NCI-H2196 (cell line): ENCODE data around the gene WARS2.

Experiments used
- DNase-seq: peaks from one replicate; lab custom pipeline; 2025; ENCODE audit not compliant: unreplicated experiment; lab: John Stamatoyannopoulos, UW

Gene WARS2

DNA sequence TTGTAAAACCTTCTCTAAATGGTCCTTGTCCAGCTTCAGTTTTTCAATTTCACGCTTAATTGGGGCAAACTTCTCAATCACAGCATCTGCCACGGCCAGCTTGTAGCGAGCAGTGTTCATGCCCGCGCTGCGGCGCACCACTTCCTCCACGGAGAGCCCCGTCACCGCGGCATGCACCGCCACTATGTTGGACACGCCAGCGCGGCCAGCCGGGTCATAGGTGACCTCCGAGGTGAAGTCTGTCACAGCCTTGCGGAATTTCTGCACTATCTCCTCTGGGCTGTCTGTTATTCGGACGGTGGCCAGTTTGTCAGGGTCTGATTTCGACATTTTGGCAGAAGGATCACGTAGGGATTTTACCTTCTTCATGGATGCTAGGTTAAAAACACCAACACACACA is 107.5 kb downstream of the WARS2 start:
- DNase-seq, result no peak

DNA sequence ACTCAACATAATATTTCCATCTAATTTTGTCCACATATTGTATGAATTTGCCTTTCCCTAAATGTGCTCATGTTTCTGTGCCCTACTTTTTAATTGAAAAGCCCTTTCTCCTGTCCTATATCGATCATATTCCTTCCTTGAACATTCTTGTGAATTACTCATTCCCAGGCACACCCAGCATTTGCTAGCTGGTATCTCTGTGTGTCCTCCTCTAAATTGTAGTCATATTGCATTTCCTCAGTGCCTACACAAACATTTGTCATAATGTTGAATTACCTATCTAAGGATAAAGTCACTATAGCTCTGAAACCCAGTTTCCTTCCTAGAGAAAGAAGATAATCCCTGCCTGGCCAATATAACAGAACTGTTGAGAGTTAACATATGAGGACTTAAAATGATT is 112.7 kb downstream of the WARS2 start:
- DNase-seq, result no peak

DNA sequence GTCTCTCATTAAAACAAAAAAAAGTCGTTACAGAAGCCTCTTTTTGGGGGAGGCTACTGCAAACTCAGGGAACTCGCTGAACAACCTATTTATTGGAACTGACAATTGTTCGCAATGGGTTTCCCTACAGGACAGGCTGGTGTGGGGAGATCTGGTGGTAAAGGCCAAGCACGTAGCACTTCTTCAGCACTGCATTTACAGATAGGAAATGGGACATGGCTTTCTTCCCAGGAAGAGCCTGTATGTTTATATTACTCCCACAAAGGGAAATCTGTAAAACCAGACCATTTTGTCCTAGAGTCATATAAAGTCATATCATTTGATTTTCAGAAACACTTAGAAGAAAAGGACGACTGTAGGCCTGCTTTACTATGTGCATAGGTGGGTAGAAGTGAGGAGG is 113.5 kb downstream of the WARS2 start:
- no peak for DNase-seq

DNA sequence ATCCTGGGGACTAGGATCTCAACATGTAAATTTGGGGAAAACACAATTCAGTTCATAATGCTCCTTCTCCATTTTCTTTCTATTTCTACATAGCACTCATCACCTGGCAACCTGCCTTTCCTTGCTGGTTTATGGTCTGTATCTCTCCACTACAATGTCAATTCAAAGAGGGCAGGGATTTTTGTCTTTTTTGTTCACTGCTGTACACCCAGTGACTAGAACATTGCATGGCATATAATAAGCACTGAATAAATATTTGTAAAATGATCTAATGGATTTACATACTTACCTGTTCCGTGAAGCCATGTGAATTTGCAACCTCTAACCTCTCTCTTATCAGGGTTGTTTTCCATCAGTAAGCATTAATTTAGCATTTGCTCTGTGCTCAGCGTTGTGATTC is 124.9 kb downstream of the WARS2 start:
- DNase-seq, result no peak

DNA sequence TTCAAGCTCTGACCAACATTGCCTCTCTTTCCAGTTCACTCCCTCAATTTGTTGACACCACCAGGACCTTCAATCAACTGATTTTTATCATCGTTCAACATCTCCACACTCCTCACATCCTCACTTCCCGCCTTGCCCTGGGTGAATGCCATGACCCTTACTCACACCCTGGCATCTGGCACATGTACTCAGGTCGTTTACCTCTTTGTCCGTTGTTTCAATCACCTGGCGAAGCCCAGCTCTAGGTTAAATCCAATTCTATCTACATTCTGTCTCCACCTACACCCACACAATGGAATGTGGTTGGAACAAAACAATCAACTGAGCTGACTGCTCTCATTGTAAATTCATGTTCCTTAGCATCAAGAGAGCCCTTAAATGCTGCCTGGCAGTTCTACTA is 128.1 kb downstream of the WARS2 start:
- no peak for DNase-seq

DNA sequence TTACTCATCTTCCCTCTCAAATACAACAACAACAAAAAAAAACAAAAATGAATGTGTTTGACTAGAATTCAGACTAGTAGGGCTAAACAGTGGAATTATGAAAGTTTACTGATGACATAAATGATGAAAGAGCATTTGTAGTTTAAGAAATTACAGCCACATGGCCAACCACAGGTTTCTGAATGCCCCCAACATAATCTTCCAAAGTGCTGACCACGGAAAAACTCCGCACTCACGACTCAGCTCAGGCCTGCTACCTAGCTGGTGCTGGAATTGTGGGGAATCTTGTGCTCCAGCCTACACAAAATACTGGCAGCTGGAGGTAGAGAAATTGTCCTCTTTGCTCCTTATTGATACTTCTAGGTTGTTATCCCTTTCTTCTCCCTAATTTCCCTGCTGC is 128.7 kb downstream of the WARS2 start:
- no peak for DNase-seq

DNA sequence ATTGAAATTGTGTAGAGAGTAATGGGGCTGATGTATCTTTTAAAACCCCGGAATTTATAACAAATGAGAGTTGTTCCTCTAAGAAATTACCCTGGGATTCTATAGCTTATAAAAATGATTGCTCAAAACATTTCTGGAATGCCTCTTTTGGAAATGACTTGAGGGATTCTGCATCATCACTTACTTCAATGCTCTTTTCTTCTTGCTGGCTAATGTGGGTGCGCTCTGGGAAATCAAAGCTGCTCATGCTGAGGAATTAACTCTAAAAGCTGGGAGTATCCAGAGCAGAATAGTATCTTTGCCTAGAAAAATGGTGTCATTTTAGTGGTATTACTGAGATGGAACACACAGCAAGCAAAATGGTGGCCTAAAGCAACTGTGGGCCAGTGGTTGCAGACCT is 129.3 kb downstream of the WARS2 start:
- DNase-seq, result no peak

DNA sequence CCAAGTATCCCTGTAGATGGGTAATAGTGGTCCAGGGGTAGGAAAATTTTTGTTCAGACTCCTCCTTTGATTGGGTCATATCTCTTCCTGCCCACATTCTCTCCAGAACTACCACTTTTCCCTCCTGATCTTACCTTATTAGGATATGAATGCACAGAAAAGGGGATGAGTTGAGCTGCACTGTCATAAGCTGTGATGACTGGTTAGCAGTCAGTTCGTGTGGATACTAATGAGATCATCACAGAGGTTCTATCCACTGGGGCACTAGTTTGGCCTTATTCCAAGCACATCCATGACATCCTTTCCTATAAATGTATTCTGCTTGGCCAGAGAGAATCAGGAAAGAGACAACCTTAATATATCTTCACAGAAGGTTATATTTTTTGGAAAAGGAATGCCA is 130.3 kb downstream of the WARS2 start:
- no peak for DNase-seq

DNA sequence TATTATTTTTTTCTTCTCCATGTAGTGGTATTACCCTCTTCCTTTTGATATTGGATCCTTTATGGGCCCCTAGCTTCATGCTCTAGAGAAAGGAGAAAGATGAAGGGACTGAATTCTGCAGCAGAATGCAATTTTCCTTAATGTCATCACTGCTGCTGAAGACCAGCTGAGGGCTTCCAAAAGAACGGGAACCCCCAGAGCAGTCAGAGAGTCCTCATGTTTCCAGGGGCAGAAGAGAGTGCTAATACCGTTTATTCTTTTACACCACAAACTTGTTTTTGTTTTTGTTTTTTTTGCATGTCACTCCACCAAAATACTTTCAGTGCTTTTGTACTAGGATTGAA is 131.2 kb downstream of the WARS2 start:
- no peak for DNase-seq

DNA sequence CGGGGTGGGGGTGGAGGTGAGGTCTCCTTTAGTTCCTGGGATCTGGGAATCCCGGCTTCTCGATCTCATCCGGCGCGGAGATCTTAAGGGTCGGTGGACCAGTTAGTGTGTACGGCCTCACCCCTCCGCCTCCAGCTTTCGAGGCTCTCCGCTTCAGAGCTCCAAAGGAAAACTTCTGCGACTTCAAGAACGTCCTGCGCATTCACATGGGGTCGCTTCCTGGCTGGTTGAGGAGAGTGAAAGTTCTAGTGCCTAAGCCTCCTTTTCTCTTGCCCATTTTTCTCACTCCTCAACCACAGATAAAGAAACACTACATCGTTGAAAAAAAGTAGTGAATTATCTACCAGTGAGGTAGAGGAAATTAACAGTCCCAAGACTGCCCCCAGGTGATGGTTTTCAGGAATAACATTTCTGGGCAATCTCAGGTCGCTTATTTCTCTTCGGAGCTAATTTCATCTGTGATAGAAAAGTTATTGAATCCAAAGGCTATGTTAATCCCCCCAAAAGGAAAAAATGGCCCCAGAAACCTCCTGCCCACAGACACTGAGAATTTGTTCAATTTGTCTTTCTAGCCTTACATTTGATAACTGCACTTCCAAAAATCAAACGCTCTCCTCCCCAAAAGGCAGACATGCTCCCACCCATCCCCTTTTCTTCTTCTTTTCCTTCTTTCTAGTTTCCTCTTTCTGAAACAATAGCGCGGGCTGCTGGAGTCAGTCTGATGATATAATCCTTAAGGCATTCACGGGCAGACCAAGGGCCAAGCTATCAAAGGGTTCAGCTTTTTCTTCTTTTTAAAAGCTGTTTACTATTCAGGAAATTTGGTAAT is 131.8 kb downstream of the WARS2 start:
- DNase-seq, result peak; percentile 20

DNA sequence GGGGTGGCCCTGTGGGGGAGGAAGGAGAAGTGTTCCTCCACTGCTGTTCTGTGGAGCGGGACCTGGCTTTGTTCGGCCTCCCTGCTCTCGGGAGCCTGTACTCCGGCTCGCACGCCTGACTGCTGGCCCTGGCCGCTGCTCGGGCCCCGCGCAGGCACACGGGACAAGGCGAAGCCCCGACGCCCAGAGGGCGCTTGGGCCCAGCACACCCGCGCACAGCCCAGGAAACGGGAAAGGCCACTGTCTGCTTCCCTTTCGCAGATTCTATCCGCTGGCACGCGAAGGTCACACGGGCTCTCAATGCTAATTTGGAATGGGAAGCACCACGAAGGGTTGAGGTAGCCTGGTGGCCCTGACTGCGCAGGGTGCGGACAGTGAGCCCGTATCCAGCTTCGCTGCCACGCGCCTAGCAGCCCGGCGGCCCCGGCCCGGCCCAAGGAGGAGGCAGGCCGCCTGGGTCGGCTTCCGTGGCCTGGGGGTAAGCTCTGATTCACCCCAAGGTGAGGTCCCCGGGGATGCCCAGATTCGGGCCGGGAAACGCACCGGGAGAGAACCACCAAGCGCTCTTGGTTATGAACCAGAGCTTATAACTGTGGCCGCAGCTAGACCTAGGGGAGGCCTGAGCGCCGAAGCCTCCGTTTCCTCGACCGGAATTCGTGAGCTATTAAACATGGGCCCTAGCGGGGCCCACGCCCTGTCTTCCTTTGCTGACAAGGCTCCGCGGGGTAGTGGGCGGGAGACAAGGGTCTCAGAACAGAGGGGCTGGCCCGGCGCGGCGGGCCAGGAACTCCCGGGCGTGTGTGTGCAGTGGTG is 132.6 kb downstream of the WARS2 start:
- DNase-seq, result no peak

DNA sequence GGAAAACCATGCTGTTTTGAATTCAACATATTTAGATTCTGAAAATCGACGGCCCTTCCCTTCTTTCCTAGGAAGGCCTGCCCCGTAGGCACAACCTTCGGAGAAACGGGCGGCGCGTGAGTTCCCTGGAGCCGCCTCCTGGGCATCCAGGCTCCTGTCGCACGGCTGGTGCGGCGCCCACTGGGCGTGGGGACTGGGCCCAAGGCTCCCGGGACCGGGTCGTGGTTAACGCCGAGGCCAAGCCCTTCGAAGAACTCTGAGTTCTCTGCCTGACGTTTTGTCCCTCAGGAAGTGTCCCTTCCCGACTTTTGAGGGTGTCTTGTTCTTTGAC is 133.1 kb downstream of the WARS2 start:
- DNase-seq, result no peak

DNA sequence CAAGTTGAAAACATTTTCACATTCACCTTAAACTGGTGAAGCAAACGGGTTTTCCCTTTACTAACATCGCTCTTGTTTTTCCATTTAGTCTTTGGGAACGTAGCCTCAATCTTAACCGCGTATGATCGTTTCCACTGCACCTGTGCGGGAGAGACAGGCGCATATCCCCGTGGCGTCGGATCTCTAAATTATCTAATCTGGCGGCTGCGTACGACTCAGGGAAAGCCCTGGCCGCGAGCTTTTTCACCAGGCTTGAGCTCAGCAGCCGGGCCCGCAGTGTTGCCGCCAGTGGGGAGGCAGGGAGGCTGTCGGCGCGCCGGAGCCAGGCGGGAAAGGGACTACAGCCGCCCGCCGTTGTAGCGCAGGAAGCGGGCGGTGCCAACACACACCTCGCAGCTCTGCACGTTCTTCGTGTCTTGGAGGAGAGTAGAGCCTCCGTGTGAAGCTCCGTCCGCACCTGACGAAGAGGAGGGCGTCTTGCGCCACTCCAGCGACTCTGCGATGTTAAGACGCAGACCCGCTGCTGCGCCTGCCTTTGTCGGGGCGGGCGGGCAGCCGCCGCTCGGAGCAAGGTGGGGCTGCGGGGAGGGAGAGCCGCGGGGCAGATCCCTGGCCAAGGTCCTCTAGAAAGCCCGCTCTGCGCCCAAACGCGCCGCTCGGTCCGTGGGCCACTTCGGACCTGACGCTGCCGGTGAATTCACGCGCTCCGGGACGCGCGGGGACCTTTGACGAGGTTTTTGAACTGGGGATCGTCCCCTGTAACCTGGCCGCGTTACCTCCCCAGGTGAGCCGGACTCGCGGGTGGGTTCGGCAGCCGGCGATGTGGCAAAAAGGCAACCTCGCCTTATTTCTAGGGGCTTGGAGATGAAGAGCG is 133.8 kb downstream of the WARS2 start:
- no peak for DNase-seq

DNA sequence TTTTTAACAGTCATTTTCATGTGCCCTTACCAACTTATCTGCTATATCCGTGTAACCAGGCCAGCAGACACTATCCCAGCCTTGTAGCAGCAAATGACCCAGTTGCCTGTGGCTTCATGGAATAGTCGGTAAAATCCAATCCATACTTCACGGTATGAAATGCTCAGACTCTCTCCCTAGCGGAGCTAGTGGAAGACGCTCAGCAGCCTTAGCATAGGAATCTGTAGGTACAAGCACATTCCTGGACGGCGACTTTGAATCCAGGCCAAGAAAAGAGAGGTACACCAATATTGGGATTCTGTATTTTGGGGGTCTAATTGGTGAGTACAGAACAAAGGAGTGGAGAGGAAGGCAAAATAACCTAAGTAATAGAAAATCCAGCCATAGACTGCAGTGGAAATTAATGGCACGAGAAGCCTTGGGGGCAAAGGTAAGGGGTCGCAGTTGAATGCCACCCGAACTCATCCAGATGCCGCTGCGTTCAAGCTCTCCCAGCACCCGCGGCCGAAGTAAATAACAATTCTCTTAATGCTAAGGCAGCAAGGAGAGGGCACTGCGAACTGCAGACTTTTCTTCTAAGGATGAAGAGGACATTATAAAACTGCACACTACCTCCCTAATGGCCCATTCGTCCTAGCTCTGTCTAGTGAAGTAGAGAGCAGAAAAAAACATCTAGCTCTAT is 134.6 kb downstream of the WARS2 start:
- DNase-seq, result no peak

DNA sequence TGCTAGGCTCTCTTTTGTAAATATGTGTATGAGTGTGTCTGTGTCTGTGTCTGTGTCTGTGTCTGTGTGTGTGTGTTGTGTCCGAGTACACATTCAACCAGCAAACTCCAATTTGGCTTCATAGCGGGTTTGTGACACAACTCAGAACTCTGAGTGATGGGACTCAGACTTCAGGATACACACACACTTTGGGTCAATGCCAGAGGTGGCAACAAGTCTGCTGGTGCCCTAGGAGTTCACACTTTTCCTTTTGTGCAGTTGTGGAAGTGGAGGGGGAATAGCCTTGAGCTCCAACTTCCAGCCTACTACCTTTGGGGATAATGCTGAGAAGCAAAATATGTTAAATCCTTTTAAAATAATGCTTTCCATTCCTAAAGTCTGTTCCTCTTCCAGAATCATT is 135.7 kb downstream of the WARS2 start:
- no peak for DNase-seq

DNA sequence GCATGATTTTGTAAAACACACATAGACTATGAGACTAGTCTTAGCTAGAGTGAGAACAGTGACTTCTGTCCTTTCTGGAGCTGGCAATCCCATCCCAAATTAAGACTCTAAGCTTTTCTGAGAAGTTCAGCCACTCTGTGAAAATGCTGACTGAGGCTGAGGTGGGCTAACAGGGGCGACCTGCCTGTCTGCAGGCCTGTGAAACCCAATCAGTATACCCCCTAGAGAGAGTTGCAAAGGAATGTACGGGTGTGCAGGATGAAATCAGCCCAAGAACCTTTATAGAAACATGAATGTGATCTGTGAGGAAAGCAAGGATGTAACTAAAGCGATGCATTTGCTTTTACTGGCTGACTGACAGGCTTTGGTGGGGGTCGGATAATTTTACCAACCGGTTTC is 136.3 kb downstream of the WARS2 start:
- no peak for DNase-seq

DNA sequence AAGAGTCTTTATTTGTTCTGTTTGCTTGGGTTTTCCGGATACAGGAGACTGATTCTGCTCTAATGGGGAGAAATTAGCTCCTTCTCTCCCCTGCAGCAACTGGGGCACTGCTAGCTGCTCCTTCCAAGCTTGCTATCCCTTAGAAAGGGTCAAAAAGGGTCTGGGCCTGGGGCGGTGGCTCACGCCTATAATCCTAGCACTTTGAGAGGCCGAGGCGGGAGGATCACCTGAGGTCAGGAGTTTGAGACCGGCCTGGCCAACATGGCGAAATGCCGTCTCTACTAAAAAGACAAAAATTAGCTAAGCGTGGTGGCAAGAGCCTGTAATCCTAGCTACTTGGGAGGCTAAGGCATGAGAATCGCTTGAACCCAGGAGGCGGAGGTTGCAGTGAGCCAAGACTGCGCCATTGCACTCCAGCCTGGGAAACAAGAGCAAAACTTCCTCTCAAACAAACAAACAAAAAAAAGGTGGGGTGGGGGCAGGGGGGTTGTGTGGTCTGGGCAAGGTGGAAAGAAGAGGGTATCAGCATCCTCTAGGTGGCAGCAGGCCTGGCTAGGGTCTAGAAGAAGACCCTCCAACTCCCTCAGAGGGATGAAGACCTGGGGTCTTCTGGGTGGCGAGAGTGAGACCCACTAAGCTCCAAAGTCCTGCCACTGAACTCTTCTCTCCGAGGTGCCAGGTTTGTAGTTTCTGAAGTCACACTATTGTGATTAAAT is 136.9 kb downstream of the WARS2 start:
- no peak for DNase-seq

DNA sequence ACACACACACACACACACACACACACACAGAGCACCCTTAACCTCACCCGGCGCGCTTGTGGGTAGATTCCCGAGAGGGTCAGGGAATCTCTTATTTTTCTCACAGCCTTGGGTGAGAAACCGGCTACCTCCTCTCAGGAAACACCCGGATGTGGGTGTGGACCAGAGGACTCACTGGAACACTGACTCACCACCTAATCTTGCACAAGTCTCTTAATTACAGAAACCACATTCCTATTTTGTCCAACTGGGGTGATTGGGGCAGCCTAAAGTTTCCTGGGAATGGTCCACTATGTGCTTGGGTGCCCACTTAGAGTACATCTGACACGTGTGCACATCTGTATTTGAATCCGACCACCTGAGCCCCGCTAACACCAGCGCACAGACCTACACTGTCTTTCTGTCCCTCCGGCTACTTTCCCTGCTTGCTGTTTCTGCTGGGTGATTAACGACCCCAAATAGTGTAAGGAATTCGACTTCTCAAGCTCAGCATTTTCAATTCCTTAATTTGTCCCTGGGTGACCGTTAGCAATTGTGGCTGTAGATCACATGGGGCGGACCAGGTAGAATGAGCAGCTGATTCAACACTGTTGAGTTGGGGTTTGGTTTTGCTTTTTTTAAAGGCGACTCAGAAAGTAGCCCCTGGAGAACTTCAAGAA is 138.3 kb downstream of the WARS2 start:
- no peak for DNase-seq

DNA sequence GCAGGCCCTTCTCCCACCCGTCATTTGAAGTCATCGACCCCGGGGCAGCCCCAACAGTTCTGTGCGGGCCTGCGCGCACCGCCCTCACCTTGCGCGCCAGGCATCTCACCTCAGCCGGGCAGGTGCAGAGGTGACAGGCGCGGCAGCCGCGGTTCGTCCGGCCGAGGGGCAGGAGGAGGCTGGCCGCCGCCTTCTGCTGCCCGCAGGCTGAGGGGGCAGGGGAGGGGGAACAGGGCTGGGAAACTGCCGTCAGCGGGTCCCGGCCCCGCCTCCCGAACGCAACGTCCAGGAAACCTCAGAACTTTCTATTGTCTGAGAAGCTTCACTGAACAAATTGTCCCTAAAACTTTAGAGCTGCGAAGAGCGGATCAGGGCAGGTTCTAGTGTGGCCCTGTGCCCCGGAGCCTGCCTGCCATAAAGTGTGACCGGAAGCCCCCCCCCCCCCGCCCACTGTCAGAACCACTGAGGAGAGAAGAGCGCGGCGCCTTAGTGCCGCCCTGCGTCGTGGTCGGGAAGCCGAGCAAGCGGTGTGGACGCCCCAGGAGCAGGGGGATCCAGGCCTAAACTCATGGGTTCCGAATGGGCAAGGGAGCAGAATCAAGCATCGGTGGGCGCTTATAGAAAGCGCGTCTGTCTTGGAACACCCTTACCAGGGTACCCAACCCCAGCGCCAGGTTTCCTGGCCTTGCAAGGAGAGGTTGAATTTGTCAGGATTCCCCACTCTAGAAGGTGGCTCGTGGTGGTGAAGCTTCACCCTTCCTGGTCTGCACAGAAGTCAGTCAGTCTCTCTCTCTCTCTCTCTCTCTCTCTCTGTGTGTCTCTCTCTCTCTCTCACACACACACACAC is 139.0 kb downstream of the WARS2 start:
- no peak for DNase-seq
